Amniotic stem cell (primary cell): ENCODE measurements around the gene MMP3.

Experiments used
- DNase-seq: peaks from one replicate; lab custom pipeline; 2025; lab: John Stamatoyannopoulos, UW

Gene MMP3

DNA sequence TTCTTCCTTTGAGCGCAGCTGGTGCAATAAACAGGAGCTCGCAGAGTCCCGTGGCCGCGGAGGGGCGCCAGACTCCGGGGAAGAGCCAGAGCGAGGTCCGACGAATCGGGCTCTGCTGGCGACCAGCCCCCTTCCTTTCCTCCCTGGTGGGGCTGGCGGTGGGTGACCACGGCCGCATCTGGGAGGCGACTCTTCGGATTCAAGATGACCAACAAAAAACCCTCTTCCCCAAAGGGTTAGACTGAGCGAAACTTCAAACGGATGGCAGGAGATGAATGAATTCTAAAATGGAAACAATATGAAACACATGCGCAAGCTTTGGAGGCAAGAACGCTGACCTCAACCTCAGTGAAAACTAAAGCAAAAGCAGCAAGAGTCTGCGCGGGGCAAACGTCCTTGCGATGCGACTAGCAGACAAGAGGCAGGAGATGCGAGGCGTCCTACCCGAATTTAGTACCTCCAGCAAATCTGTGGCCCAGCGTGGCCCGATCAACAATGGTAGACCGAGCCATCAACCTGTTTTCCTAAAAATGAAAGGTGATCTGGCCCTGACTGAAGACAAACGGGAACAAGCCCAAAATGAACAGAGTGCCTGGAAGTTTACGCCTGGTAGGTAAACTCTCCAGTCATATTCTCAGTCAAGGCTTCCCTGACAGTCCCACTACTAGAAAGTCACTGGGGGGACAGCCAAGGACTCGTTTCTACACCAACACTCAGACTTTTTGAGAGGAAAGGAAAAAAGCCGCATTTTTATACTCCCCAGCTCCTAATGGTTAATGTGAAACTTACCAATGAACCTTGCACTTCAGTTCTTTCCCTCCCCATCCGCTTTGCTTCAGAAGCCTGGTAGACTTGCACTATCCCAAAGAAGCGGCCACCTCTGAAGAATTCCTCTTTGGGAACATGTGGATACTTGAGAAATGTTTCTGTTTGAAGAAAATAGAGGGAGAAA, 11.6 kb downstream of the MMP3 start:
- peak; percentile 26 for DNase-seq

DNA sequence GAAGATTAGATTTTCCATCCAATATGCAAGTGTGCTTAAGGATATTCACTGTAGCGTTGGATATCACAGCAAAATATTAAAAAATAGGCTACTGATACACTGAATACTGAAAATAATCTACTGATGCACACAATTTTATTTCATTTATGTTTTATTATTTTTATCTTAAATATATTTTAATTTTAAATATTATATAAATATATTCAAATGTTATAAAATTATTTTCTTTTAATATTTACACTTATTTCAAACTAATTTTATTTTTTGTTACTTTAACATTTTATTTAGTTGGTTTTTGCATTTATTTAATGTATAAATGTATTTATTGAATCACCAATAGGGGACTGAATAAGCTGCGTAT, 12.3 kb downstream of the MMP3 start:
- DNase-seq = no peak

DNA sequence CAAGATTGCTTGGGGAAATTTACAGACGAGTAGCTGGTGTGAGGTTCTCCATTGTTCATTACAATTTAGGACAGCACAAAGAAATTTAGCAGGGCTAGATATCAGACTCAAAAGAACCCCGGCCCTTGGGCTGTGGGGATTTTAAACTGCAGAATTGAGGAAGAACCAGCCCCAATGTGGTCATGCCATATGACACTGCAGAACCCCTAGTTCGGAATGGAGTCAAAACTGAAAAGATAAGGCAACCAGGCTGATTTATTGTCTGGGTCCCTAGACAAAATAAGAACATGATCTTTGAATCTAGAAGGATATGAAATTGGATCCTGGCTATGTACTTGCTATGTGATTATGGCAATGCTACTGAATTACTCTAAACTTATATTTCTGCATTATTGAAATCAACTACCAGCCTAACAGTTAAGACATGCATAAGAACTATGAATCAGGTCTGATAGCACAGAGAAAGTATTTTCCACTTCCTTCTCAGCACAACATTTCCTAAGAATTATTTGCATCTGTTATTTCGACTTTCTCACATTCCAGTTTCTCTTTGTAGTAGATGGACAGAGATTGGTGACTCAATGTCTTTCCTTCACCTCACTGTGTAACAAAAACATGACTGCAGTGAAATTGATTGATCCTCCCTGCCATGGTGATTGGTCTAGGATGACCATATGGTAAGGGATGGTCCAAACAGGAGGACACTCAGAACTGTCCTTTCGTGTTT, 13.2 kb downstream of the MMP3 start:
- no peak for DNase-seq

- no peak for DNase-seq
These were observed 14.0 kb downstream of the MMP3 start for GRCh38 chr11:102829316-102830000.

DNA sequence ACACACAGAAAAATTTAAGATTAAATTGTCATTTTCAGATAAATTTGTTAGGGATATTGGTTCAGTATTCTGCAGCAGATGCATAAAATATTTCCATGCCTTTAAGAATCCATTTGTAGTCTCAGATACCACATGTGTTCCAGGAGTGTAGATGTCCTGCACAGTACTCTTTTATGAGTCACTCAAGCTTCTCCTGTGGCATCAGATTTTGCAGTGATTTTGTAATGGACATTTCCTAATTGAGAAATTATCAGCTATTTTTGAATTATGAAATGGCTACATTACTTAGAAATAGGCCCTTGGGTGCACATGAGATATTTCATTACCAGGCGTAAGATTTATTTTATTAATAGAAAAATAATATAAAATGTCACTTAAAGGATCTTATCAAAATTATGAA, 18.9 kb downstream of the MMP3 start:
- no peak for DNase-seq

- DNase-seq = no peak
These were observed 23.9 kb downstream of the MMP3 start for GRCh38 chr11:102819491-102819890.

DNA sequence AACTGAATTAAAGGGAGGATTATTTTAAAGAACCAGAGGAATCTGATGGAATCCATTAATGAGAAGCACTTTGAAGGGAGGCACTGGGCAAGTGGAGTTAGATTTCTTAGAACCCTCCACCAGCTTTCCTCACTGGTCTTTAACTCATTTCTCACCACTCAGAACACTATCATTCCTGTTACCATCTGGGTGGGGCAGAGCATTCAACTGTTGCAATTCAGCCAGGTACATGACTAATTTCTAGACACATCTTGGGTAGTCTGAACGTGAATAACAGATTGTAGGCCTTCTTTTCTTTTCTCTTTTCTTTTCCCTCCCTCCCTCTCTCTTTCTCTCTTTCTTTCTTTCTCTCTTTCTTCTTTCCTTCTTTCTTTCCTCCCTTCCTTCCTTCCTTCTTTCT, 29.9 kb downstream of the MMP3 start:
- no peak for DNase-seq

DNA sequence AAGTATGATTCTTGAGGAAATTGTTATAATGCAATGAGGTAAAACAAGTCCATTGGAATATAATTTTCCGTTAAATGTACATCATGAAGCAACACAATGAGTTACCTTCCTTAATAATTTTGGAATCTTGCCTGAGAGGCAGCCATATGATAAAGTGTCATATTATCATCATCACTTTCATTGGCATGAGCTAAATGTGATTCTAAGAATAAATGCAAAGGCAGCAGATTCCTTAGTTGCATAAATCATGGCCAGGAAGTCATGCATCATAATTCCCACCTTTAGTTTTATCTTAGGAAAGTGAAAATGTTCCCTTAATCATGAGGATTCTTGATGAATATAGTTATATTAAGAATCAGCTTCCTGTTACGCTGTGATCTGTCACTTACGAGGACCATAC, 31.2 kb downstream of the MMP3 start:
- DNase-seq = no peak

DNA sequence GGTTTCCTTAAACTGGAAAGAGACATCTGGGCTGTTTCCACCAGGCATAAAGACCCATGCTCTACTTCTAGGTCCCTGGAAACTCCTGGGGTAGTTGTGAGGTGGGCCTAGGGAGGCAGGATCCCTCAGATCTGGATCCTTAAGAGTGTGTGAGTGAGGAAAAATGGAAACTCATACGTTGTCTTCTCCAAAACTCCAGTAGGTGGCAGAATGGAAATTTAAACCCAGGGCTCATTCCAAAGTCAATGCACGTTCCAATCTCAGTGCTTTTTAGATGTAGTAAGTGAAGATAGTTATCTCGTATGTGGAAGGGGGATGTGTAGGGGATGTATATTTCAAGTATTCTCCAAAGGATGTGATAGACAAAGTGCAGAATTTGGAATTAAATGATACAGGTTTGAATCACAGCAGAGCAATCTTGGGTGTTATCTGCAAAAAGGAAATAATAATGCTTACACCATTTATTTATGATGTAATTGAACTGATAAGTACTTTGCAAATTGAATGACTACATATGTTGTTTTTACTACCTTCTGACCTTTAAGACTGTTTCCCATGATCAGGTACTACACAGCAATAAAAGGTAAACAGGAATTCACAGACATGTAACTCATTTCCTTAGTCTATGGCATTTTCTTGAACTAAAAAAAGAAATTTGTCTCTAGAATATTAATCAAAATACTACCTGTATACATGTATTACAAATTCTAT, 32.3 kb downstream of the MMP3 start:
- DNase-seq = no peak

DNA sequence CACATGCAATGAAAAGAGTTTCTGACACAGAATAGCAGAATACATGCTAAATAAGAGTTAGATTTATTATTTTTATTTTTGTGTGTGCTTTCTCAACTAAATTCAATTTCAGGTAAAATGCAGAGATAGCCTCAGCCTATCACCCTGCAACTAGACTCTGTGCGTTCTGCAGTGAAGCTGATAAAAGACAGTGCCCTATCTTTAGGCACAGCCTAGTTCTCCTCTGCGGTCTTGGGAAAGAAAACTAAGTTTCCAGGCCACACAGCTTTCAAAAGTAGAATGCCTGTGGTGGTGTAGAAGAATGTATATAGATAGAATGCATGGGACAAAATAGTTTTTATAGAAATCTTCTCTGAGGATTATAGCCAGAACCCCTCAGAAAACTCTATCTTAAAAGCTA, 33.4 kb downstream of the MMP3 start:
- DNase-seq = no peak

GRCh38 chr11:102807921-102808320, 35.5 kb downstream of the MMP3 start:
- no peak for DNase-seq

DNA sequence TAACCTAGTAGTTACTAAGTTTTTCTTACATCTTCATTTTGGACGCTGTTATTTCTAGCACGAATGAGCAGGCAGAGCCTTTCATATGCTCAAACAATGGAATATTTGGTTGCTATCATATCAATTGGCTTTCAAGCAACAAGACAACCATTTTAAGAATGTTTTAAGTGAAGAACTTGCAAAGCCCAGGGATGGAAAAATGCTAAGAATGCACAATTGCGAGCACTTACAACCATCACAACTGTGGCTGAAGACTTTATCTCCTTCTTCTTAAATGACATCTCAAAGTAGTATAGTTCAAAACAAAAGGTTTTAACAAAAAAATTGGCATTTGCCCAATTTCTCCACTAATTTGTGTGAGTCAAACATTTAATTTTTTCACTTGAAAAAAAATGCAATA, 37.1 kb downstream of the MMP3 start:
- DNase-seq = no peak

GRCh38 chr11:102802341-102802740, 41.1 kb downstream of the MMP3 start:
- DNase-seq = peak; percentile 60

DNA sequence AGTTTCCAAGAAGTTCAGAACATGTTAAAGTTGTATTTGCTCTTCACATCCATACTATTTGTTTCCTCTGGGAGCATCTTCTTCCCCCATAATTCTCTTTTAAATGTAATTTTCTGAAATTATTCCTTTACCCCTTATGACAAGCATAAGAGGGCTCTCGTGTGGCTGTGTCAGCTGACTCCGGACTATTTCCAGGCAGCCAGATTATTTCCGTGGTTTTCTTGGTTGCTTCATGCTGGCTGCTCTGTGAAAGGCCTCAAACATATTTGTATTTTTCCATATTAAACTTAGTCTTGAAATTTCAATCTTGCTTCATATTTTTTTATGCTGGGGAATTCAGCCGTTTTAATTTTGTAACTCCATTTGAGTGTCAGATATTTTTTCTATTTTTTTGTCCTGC, 42.6 kb downstream of the MMP3 start:
- DNase-seq = no peak

DNA sequence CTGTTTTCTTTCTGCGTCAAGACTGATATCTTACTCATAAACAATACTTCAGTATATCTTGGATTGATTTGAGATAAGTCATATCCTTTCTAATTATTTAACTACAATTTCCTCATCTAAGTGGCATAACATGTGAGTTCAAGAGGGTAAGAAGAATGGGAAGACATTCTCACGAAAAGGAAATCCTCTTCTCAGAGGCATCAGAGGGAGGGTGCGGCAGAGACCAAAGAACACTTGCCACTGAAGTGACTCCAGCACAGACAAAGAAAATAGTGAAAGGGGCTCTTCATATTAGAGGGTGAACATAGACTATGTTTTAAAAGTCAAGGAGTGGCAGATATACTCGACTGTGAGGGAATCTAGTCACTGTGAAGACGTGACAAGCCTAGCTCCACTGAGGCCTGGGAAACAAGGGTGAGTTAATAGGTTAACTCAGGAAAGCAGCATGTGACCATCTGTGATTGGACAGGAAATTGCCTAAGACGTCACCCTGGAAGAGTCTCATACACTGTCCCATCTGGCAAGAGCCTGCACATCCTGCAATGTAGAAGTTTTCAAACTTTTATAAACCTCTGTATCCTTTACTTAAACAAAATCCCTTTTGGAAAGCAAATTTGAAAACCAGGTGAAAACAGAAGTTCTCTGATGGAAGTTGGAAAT, 43.6 kb downstream of the MMP3 start:
- no peak for DNase-seq

GRCh38 chr11:102798012-102798746, 45.2 kb downstream of the MMP3 start, which contains the start of gene MMP1:
TSS of gene MMP1 (minus strand) at chr11:102798160. CDS start at chr11:102798092, 68 bp downstream.
- no peak for DNase-seq

GRCh38 chr11:102794382-102794781, 49.0 kb downstream of the MMP3 start:
- DNase-seq = no peak

DNA sequence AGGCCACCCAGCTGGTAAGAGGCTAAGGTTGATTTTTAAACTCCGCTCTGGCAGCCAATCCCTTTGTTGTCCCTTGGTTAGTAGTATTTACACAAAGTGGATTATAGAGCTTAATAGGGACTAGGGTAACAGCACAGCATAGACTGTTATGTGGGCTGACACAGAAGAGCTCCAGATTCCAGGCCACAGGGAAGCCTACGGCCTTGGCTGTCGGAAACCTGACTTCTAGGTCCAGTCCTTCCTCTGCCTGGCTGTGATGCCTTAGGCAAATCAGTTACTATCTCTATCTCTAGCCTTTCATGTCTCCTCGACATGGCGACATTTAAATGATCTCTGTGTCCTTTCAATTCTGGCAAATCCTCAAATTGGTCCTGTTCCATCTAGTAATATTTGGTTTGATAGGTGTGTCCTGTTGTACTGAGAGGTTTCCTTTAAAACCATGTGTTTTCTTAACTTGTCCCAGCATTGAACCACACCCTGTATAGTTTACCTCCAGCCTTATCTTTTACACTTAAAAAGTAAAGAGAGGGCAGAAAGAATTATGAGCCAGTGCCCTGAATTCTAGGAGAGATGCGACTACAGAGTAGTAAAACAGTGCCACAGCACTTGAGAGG, 49.6 kb downstream of the MMP3 start:
- no peak for DNase-seq

GRCh38 chr11:102792604-102793003, 50.8 kb downstream of the MMP3 start:
- no peak for DNase-seq
